ENCODE data around the gene TRIM14.

The TRIM14 gene

GRCh38 chr9:98135558-98135934, 16.5 kb upstream of the TRIM14 start:
- no peak for TF ChIP-seq CTCF (conservative IDR thresholded peaks at IDR 0.05; ENCODE audit: low read depth, low read length)
- H3K36me3 ChIP-seq (ENCODE audit: insufficient read depth): no peaks in the 10 kb centered on the region
- H3K27me3 ChIP-seq (ENCODE audit: insufficient read depth, low read depth): no peaks in the 10 kb centered on the region
- H3K4me2 ChIP-seq: no peak overlapping the region
- no peak overlapping the region for H3K27ac ChIP-seq
- no peak overlapping the region for H3K9ac ChIP-seq
- H3K4me3 ChIP-seq (IDR thresholded peaks at IDR 0.05; ENCODE audit: insufficient read depth, low read depth, low read length): no peak overlapping the region
- H3K79me2 ChIP-seq (ENCODE audit: insufficient read depth, low read depth): no peaks in the 10 kb centered on the region
- H4K20me1 ChIP-seq (ENCODE audit: insufficient read depth): no peaks in the 10 kb centered on the region
- H2AFZ ChIP-seq (ENCODE audit: low read depth): no peak overlapping the region
- peaks cover 48% of the 10 kb centered on the region for H3K4me1 ChIP-seq (ENCODE audit: low read depth, poor library complexity, severe bottlenecking)

- Histone ChIP-seq H3K27me3 (ENCODE audit: insufficient read depth, low read depth) (no peaks in the 10 kb centered on the region), H3K36me3 (ENCODE audit: insufficient read depth) (no peaks in the 10 kb centered on the region), H3K9ac (no peak overlapping the region), H3K4me2 (peak overlapping the region; percentile 88; the same call in 1 of the 2 replicates), H2AFZ (ENCODE audit: low read depth) (no peak overlapping the region), H3K27ac (no peak overlapping the region), H4K20me1 (ENCODE audit: insufficient read depth) (no peaks in the 10 kb centered on the region), H3K79me2 (ENCODE audit: insufficient read depth, low read depth) (no peaks in the 10 kb centered on the region), H3K4me3 (IDR thresholded peaks at IDR 0.05; ENCODE audit: insufficient read depth, low read depth, low read length) (no peak overlapping the region), H3K4me1 (ENCODE audit: low read depth, poor library complexity, severe bottlenecking) (peaks cover 50% of the 10 kb centered on the region)
- TF ChIP-seq CTCF (conservative IDR thresholded peaks at IDR 0.05; ENCODE audit: low read depth, low read length): no peak
Measured at GRCh38 chr9:98134702-98135557, 15.9 kb upstream of the TRIM14 start.

- peak overlapping the region; percentile 88 for H3K4me2 ChIP-seq
- peak overlapping the region; percentile 61 for H3K27ac ChIP-seq
- peak; percentile 45 for TF ChIP-seq CTCF (conservative IDR thresholded peaks at IDR 0.05; ENCODE audit: low read depth, low read length)
- H3K4me1 ChIP-seq (ENCODE audit: low read depth, poor library complexity, severe bottlenecking): peaks cover 58% of the 10 kb centered on the region
- H3K9ac ChIP-seq: peak overlapping the region; percentile 21; the same call in 1 of the 2 replicates
- H3K36me3 ChIP-seq (ENCODE audit: insufficient read depth): no peaks in the 10 kb centered on the region
- H3K79me2 ChIP-seq (ENCODE audit: insufficient read depth, low read depth): no peaks in the 10 kb centered on the region
- no peaks in the 10 kb centered on the region for H3K27me3 ChIP-seq (ENCODE audit: insufficient read depth, low read depth)
- H2AFZ ChIP-seq (ENCODE audit: low read depth): peak overlapping the region; percentile 28; the same call in 1 of the 2 replicates
- no peaks in the 10 kb centered on the region for H4K20me1 ChIP-seq (ENCODE audit: insufficient read depth)
- no peak overlapping the region for H3K4me3 ChIP-seq (IDR thresholded peaks at IDR 0.05; ENCODE audit: insufficient read depth, low read depth, low read length)
Measured at GRCh38 chr9:98132806-98133631, 14.0 kb upstream of the TRIM14 start.

GRCh38 chr9:98132158-98132557, 13.1 kb upstream of the TRIM14 start:
- H3K79me2 ChIP-seq (ENCODE audit: insufficient read depth, low read depth): no peaks in the 10 kb centered on the region
- no peaks in the 10 kb centered on the region for H4K20me1 ChIP-seq (ENCODE audit: insufficient read depth)
- no peaks in the 10 kb centered on the region for H3K36me3 ChIP-seq (ENCODE audit: insufficient read depth)
- H3K27me3 ChIP-seq (ENCODE audit: insufficient read depth, low read depth): no peaks in the 10 kb centered on the region
- no peak overlapping the region for H3K9ac ChIP-seq
- peaks cover 52% of the 10 kb centered on the region for H3K4me1 ChIP-seq (ENCODE audit: low read depth, poor library complexity, severe bottlenecking)
- H2AFZ ChIP-seq (ENCODE audit: low read depth): no peak overlapping the region
- H3K27ac ChIP-seq: peak overlapping the region; percentile 61; the same call in 1 of the 2 replicates
- H3K4me3 ChIP-seq (IDR thresholded peaks at IDR 0.05; ENCODE audit: insufficient read depth, low read depth, low read length): no peak overlapping the region
- H3K4me2 ChIP-seq: peak overlapping the region; percentile 88; the same call in 1 of the 2 replicates
- TF ChIP-seq CTCF (conservative IDR thresholded peaks at IDR 0.05; ENCODE audit: low read depth, low read length): no peak
